ENCODE measurements around the gene GORASP2.

Gene GORASP2

DNA sequence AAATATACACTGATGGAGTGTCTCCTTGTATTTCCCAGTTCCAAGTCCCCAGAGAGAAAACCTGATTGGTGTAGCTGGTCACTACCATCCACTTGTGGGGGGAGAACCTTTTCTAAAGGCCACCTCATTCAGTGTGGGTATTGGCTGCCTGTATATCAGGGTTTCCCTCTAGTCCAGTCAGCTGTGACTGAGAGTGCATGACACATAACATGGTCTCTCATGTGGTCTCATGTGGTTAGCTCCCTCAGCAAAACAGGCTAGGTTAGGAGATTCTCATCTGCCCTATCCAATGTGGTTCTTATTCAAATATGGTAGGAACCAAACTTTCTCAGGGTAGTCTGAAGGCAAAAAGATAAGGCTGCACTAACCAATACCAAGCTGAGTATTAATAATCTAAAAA lies 4.1 kb upstream of the GORASP2 start:
- no peak for DNase-seq

DNA sequence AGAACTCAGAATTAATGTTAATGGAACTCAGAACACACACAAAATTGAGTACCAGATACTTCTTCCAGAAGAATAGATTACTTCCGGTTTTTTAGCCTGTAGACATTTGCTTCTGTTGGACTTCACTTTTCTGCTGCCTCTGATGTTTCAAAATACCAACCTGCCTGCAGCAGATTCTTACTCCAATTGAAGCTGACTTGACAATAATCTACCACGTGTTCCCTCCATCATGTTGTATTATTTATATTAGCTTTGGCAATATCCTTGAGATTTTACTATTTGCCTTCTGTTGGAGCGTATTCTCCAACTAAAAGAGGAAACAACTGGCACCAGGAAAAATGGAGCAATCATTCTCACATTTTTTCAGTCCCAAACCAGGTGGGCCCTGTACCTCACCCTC lies 3.1 kb upstream of the GORASP2 start:
- no peak for DNase-seq

DNA sequence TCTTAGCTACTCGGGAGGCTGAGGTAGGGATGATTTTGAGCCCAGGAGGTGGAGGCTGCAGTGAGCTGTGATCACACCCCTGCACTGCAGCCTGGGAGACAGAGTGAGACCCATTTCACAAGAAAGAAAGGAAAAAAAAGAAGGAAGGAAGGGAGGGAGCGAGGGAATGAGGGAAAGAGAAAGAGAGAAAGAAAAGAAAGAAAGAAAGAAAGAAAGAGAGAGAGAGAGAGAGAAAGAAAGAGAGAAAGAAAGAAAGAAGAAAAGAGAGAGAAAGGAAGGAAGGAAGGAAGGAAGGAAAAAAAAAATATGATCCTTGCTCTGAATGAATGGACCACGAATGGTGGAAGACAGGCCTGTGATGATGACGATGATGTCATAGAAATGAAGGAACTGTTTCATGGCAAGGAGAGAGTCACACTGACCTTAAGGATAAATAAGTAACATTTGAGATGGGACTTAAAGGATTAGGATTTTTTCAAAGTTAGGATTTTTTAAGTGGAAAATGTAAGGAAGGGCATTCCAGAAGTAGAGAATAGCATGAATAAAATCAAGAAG lies 2.2 kb upstream of the GORASP2 start:
- no peak for DNase-seq

DNA sequence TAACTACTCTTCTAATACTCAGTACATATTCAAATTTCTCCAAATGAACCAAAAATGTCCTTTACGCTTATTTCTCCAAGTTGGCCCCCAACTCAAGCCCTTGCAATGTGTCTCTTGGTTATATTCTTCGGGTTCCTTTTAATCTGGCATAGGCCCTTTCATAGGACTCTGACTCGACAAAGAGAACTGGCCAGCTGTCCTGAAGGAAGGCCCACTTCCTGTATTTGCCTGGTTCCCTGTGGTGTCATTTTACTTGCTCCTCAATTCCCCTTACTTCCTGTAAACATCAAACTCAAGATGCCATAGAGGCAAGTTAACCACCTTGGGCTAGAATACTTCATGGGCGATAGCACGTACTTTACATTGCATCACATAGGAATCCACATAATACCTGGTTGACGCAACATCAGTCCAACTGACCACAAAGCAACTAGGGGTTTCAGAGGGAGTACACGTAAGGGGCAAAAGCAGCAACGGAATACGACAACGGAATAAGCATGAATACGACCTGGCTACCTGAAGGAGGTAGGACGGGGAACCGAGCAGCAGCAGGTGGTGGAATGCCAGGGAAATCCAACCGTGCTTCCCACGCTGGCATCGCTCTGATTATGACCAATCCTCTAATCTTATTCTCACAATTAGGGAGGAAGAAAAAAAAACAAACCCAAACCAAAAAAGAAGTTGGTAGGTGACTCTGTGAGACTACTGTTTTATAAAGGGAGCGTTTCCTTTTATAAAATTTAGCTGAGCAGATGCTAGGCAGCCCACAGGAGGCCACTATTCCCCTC lies 823 bp upstream of the GORASP2 start:
- no peak for DNase-seq

DNA sequence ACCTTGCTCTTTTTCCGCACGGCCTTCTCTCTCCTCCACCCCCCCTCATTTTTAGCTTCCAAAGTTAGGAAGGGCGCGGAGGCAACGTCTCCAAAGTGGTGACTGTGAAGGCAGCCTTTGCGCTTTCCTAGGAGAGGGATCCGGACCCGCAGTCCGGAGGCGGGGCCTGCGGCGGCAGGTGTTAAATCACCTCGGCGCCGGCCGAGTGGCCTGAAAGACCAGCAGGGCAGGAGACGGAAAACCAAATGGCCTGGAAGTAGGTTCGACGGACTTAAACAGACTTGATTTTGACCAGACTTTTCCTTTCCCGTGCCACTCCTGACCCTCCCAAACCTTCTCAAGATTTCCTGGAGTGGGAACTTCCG lies 615 bp downstream of the GORASP2 start:
- DNase-seq = peak; percentile 19 to 23

DNA sequence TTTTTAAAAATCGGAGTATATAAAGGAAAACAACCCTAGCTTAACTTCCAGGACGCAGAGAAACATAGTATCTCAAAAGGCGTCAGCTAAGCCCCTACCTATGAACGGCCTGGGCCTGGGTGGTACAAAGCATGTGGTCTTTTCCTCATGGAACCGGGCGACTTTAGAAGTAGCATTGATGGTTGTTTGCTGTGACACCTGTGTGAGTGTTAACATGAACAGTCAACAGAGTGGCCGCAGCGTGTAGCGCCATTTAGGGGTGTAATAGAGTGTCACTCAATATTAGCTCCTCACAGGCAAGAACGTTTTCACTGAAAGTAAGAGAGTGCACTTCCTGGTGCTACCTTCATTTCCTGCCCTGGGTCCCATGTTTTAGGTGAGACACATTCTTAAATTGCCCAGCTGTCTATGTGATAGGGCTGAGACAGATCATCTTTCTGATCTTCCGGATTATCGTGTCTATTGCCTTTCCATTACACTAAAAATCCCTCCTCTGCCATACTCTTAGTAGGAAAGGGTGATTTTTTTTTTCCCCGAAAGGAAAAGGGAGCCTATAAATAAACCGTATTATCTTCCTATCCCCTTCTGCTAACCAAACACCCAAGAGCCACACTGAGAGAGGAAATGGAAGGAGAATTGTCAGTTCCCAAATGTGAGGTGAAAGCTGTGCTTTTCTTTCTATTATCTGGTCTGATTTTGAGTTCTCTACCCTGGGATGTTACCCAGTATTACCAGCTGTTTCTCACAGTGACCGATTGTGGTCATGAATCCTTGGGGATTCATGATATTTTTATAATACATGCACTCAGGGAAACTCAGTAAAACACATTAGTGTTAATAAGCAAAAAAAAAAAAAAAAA lies 1.3 kb downstream of the GORASP2 start:
- DNase-seq = peak; percentile 46 to 52

DNA sequence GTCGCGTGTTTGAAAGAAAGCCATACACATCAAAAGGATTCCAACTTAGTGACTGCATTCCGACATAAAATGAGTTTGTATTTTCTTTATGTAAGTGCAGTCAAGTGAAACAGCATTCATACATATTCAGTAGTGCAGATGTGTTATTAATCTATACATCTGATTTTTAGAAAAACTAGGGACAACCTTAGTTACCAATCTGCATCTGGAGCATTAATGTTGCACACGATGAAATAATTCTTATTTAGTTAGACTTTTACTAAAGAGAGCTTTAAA lies 1.9 kb downstream of the GORASP2 start:
- DNase-seq = no peak

DNA sequence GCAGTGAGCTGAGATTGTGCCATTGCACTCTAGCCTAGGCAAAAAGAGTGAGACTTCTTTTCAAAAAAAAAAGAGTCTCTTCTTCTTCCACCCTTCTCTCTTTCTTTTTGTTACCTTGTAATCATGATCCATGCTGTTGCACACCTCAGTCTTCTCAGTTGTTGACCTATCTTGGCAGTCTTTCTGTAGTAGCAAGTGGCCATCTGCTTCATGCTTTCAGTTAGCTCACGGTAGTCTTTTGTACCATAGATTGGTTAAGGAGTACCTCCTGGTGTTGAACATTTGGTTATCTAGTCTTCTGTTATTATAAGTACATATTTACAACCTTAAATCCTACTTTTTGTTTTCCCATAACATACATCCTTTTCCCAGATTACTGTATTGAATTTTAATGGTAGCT lies 3.1 kb downstream of the GORASP2 start:
- no peak for DNase-seq

DNA sequence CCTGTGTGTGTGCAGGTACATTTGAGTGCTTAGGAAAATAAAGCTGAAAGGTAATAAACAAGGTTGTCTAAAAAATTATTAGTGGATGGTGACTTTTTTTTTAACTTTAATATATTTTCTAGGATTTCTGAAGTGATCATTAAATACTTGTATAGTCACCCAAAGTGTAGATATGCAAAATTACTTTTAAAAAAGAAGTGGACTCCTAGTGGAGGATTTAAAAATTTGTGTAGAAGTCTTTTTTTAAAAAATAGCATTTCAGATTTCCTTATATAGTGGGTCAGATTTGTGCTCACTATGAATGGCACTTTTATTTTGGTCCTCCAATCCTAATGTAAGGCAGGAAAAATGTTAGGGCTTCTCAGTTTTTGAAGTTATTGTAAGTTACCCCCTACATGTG lies 3.9 kb downstream of the GORASP2 start:
- DNase-seq = no peak

DNA sequence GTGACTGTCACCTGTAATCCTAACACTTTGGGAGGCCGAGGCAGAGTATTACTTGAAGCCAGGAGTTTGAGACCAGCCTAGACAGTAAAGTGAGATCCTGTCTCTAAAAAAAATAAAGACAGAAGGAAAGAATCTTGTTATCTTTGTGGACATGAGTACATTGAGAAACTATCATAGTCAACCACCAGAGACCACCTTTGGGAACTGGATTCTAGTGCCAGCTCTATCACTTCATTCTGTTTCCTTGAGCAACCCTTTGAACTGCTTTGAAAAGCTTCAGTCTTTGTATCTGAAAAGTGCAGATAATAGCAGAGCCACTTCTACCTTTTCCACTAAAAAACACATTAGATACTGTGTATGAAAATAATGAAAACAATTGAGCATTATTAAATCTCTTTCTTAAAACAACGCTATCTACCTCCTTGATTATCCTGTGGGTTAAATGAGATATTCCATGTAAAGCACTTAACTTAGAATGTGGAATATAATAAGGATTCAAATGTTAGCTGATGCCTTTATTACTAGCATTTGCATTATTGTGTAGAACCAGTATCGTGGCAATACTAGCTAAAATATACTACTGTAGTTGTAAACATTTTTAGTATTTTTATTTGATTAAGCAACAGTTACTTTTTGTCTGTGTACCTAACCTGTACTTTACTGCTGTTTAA lies 8.8 kb downstream of the GORASP2 start:
- DNase-seq = no peak

DNA sequence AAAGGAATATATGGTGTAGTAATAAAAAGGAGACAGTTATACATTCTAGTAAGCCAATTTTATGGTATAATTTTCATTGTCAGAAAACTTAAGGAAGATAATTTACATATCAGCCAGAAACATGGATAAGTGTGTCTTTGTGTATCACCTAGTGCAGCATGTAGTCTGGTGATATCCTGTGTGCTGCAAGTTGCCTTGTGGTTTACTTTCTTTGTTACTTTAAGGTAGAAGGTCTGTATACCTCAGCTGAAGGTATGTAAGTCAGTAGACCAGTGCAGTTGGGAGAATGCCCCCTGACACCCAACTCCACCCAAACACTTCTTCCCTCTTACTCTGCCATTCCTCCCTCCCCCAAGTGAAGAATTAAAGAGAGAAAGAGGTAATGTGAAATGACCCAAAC lies 11.0 kb downstream of the GORASP2 start:
- no peak for DNase-seq

DNA sequence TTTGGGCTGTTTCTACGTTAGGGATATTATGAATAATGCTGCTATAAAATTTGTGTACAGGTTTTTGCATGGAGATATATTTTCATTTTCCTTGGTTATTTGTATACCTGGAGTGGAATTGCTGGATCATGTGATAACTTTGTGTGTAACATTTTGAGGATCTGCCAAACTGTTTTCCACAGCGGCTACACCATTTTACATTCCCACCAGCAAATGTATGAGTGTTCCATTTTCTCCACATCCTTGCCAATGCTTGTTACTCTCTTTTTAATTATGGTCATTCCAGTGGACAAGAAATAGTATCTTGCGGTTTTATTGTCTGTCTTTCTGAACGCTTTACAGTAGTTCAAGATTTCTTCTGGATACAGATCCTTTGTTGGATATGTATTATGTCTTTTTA lies 13.6 kb downstream of the GORASP2 start:
- no peak for DNase-seq

DNA sequence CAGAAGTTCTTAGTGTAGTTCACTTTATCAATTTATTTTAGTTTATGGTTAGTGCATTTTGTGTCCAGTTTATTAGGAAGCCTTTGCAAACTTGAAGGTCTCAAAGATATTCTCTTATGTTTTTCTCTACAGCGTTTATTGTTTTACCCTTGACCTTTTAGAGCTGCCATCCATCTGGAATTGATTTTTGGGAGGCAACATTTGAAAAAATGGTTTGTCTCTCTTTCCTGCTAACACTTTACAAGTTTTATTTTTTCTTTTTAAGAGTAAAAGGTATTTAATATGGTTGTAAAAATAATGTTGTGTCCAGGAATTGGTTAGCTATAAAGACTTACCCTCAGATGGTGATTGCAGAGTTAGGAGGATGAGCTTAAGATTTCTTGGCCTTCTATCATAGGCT lies 14.0 kb downstream of the GORASP2 start:
- no peak for DNase-seq

DNA sequence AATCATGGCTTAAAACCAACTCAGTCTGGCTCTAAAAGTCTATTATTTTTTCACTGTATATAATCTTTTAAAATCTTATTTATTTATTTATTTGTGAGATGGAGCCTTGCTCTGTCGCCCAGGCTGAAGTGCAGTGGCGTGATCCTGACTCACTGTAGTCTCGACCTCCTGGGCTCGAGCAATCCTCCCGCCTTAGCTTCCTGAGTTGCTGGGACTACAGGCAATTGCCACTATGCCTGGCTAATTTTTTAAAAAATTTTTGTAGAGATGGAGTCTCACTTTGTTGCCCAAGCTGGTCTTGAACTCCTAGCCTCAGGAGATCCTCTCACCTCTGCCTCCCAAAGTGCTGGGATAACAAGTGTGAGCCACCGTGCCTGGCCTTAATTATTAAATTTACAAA lies 14.5 kb downstream of the GORASP2 start:
- DNase-seq = no peak

DNA sequence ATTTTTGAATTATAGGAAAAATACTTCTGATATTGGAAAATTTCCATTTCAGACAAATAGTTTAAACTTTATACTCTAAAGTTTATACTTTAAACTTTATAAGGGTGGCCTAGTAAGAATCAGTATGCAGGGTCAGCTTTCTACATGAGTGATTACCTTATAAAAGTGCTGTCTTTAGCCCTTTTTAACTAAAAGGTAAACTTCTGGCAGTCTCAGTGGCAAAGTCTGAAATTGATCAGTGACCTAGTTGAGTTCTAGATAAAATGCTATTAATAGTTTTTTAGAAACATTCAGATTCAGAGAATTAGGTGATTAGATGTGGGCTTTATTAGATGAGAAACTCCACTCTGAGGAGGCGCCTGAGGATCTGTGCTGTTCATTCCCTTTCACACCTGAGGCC lies 15.5 kb downstream of the GORASP2 start:
- no peak for DNase-seq

DNA sequence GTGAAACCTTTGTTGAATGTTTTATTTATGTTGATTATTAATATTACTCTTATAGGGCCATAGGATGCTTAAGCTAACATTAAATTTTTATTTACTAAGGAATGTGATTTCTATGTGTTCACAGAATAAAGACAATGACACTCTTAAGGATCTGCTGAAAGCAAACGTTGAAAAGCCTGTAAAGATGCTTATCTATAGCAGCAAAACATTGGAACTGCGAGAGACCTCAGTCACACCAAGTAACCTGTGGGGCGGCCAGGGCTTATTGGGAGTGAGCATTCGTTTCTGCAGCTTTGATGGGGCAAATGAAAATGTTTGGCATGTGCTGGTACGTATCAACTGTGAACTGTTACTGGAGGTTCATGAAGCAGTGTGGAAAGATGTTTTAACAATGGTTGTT lies 20.4 kb downstream of the GORASP2 start:
- no peak for DNase-seq

DNA sequence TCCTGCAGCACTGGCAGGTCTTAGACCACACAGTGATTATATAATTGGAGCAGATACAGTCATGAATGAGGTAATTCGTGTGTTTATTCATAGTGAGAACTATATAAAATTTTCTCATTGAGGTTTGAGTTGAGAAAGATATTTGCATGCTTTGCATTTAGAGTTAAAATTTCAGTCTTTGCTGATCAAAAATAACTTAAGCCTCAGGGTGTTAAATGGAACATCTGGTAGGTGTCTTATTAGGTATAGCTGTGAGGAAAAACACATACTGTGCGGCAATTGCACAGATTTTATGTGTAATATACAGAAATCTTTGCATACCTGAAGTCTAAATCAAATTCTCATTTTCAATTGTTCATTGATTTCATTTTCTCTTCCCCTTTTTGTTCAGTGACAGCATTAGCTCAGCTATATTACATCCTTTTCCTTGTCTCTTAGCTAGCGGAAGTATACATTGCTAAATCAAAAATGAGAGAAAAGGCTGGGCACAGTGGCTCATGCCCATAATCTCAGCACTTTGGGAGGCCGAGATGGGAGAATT lies 21.2 kb downstream of the GORASP2 start:
- DNase-seq = no peak

DNA sequence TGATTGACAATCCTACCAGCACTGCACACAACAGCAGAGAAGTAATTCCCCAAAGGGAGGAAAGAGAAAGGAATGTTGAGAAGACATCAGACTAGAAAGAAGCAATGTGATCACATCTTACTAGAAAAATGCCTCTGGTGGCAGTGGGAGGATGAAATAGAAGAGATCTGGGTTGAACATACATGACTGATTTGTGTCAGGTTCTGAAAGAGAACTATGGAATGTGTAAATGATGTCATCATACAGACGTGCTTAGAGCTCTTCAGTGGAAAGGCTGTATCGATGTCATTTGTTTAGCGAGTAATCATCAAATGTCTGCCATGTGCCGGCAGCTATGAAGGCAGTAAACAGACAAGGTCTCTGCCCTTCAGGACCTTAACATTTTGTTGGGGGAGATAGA lies 24.9 kb downstream of the GORASP2 start:
- DNase-seq = no peak

DNA sequence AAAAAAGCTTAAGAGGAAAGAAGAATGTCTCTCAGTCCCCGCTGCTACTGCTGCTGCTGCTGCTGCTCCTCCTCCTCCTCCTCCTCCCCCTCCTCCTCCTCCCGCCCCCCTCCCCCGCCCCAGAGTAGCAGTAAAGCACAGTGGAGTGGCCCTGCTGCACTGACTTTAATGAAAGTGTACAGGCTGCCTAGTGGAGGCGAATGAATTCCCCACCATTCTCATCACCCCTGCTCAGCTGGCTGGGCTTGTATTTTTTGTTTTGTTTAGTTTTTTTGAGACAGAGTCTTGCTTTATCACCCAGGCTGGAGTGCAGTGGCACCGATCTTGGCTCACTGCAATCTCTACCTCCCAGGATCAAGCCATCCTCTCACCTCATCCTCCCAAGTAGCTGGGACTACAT lies 34.3 kb downstream of the GORASP2 start:
- DNase-seq = no peak

DNA sequence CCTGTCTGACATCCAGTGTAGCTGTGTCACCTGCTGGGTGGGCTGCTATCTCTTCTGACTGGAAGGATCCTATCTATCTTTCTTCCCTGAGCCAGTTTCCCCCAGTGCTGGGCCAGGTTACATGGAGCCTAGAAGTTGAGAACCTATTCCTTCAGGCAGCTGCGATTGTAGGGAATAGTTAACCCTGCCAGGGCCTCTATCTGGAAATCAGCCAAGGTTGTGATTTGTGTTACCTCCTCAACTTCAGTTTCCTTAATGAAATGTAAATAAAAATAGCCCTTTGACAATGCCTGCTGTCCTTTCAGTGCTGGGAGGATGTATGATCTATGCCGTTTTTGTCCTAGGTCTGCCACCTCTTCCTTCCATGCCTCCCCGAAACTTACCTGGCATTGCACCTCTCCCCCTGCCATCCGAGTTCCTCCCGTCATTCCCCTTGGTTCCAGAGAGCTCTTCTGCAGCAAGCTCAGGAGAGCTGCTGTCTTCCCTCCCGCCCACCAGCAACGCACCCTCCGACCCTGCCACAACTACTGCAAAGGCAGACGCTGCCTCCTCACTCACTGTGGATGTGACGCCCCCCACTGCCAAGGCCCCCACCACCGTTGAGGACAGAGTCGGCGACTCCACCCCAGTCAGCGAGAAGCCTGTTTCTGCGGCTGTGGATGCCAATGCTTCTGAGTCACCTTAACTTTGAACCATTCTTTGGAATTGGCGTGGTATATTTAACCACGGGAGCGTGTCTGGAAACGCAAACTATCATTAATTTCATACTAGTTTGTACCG lies 36.6 kb downstream of the GORASP2 start:
- DNase-seq = no peak

DNA sequence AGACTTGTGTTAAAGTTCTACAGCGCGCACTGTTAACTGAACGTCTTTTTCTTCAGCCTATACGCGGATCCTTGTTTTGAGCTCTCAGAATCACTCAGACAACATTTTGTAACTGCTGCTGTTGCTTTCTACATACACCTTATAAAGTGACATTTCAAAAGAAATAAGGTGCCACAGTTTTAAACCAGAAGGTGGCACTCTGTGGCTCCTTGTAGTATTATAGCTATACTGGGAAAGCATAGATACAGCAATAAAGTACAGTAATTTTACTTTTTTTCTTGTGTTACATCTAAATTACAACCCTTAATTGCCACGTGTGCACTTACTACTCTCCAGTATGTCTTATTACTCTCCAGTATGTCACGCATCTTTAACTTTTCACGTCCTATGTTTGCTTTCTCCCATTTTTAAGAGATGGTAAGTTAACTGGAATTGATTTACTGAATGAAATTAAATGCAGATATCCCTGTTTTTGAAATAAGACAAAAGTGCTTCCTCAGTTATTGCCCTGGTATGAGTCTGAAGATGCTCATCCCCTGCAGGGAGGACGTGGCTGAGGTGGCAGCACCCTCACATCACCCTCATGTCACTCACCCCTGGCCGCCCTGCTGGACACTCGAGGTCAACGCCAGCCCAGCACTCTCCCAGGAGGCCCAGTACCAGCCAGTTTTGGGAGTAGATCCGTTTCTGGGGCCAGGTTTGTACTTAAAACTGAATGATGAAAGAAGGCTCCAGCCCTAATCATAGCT lies 37.8 kb downstream of the GORASP2 start:
- DNase-seq = no peak

DNA sequence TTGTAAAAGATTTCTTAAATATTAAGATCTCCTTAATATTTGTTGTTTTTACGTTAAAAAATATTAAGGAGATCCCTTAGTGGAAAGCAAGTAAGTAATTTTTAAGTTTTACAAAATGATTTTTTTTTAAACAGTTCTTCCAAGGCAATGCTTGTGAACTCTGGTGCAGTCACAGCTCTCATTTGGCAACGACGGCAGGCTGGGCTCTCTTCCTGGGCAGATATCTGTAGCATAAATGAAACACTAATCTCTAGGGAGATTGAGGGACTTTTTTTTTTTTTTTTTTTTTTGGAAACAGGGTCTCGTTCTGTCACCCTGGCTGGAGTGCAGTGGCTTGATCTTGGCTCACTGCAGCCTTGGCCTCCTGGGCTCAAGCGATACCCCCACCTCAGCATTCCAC lies 38.5 kb downstream of the GORASP2 start:
- DNase-seq = no peak

All from activated CD4-positive, alpha-beta T cell treated with anti-CD3 and anti-CD28 coated beads, Interleukin-2, amount 50 U/mL, for 4 hours (primary cell).